ENCODE results near the gene RIC8A. TPM values are rescaled to one million over a fixed set of nuclear protein-coding genes. Genes with fewer than 3 reads are reported as not detected.
A peak's percentile ranks its signal among the peaks of the same experiment; 100 is the strongest.

Gene RIC8A
- total and polyA plus RNA-seq, 10 of the 15 experiments (the other 5 are each of a cell fraction or from before 2014, with no cell fraction given), result 10.4 to 157 (median 81.4) TPM

DNA sequence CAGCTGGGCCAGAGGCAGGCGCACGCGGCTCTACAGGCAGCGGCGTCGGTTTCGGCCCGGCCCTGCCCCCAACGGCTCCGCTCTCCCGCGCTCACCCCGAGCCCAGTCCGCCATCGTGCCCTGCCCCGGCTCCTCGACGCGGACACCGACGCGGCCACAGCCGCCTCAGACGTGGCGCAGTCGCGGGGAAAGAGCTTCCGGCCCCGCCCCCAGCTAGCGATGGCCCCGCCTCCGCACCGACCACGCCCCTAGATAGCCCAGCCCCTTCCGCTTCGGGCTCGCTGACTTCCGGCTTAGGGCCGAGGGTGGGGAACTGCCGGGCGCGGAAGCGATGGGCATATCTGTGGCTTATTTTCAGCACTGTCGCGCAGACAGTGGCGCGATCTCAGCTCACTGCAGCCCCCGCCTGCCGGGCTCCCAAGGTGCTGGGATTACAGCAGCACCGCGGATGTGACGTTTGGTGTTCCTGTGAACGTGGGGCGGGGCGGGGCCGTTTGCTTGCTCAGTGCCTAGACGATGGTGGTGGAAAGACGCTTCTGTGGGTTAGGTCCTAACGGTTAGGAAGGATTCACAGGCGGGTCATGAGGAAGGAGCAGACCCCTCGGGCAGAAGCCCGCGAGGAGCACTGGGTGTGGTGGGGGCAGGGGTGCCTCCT is at the start of gene RIC8A, which contains the start of gene BET1L (continued):
- TF ChIP-seq SPI1 (IDR thresholded peaks at IDR 0.05; ENCODE audit: borderline replicate concordance, insufficient read depth, low read depth, low read length), result peak; percentile 65; the same call in 1 of the 2 replicates
- TF ChIP-seq SIX5 (IDR thresholded peaks at IDR 0.05; ENCODE audit: low read depth, low read length, severe bottlenecking), result peak; percentile 31
- TF ChIP-seq KLF5 (IDR thresholded peaks at IDR 0.05; ENCODE audit: partially characterized antibody), result peak; percentile 76
- TF ChIP-seq RB1 (IDR thresholded peaks at IDR 0.05; ENCODE audit: borderline replicate concordance), result peak; percentile 70; the same call in 1 of the 2 replicates
- TF ChIP-seq, protein P1, sequence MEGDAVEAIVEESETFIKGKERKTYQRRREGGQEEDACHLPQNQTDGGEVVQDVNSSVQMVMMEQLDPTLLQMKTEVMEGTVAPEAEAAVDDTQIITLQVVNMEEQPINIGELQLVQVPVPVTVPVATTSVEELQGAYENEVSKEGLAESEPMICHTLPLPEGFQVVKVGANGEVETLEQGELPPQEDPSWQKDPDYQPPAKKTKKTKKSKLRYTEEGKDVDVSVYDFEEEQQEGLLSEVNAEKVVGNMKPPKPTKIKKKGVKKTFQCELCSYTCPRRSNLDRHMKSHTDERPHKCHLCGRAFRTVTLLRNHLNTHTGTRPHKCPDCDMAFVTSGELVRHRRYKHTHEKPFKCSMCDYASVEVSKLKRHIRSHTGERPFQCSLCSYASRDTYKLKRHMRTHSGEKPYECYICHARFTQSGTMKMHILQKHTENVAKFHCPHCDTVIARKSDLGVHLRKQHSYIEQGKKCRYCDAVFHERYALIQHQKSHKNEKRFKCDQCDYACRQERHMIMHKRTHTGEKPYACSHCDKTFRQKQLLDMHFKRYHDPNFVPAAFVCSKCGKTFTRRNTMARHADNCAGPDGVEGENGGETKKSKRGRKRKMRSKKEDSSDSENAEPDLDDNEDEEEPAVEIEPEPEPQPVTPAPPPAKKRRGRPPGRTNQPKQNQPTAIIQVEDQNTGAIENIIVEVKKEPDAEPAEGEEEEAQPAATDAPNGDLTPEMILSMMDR (IDR thresholded peaks at IDR 0.05 in 2 of 3, conservative IDR thresholded peaks at IDR 0.05 in 1 of 3; ENCODE audit: control insufficient read depth in 2 of 3, extremely low read depth in 1 of 3, insufficient read depth in 1 of 3, low read depth in 3 of 3, low read length in 3 of 3), result no peak
- 0 out of 2 replicates have a peak, but pooled peaks have one; percentile 42 for TF ChIP-seq SIN3A (IDR thresholded peaks at IDR 0.05; ENCODE audit: low read depth, low read length)
- TF ChIP-seq POLR2AphosphoS2 (IDR thresholded peaks at IDR 0.05; ENCODE audit: low read depth, low read length), result peak; percentile 94
- peak; percentile 63 for TF ChIP-seq ATF7 (IDR thresholded peaks at IDR 0.05; ENCODE audit: low read depth)
- no peak for TF ChIP-seq NFYA (IDR thresholded peaks at IDR 0.05; ENCODE audit: borderline replicate concordance, low read depth, low read length)
- TF ChIP-seq, protein P2, sequence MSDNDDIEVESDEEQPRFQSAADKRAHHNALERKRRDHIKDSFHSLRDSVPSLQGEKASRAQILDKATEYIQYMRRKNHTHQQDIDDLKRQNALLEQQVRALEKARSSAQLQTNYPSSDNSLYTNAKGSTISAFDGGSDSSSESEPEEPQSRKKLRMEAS (IDR thresholded peaks at IDR 0.05; ENCODE audit: low read depth, low read length), result 0 out of 2 replicates have a peak, but pooled peaks have one; percentile 80
- TF ChIP-seq SRF (IDR thresholded peaks at IDR 0.05; ENCODE audit: low read depth in 2 of 2, low read length in 2 of 2), result peak; percentile 47 to 70; a peak in 2 of 4 replicates
- TF ChIP-seq IRF4 (IDR thresholded peaks at IDR 0.05; ENCODE audit: low read depth, low read length), result no peak
- TF ChIP-seq, protein P3, sequence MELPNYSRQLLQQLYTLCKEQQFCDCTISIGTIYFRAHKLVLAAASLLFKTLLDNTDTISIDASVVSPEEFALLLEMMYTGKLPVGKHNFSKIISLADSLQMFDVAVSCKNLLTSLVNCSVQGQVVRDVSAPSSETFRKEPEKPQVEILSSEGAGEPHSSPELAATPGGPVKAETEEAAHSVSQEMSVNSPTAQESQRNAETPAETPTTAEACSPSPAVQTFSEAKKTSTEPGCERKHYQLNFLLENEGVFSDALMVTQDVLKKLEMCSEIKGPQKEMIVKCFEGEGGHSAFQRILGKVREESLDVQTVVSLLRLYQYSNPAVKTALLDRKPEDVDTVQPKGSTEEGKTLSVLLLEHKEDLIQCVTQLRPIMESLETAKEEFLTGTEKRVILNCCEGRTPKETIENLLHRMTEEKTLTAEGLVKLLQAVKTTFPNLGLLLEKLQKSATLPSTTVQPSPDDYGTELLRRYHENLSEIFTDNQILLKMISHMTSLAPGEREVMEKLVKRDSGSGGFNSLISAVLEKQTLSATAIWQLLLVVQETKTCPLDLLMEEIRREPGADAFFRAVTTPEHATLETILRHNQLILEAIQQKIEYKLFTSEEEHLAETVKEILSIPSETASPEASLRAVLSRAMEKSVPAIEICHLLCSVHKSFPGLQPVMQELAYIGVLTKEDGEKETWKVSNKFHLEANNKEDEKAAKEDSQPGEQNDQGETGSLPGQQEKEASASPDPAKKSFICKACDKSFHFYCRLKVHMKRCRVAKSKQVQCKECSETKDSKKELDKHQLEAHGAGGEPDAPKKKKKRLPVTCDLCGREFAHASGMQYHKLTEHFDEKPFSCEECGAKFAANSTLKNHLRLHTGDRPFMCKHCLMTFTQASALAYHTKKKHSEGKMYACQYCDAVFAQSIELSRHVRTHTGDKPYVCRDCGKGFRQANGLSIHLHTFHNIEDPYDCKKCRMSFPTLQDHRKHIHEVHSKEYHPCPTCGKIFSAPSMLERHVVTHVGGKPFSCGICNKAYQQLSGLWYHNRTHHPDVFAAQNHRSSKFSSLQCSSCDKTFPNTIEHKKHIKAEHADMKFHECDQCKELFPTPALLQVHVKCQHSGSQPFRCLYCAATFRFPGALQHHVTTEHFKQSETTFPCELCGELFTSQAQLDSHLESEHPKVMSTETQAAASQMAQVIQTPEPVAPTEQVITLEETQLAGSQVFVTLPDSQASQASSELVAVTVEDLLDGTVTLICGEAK (IDR thresholded peaks at IDR 0.05; ENCODE audit: borderline replicate concordance), result peak; percentile 93
- TF ChIP-seq, protein P4, sequence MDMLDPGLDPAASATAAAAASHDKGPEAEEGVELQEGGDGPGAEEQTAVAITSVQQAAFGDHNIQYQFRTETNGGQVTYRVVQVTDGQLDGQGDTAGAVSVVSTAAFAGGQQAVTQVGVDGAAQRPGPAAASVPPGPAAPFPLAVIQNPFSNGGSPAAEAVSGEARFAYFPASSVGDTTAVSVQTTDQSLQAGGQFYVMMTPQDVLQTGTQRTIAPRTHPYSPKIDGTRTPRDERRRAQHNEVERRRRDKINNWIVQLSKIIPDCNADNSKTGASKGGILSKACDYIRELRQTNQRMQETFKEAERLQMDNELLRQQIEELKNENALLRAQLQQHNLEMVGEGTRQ (IDR thresholded peaks at IDR 0.05; ENCODE audit: borderline replicate concordance, low read depth, low read length), result no peak
- TF ChIP-seq SUPT20H (IDR thresholded peaks at IDR 0.05; ENCODE audit: borderline replicate concordance, control insufficient read depth, low read depth, low read length), result no peak
- TF ChIP-seq HDGF (IDR thresholded peaks at IDR 0.05), result peak; percentile 94
- TF ChIP-seq PML (IDR thresholded peaks at IDR 0.05; ENCODE audit: low read length), result peak; percentile 89
- no peak for TF ChIP-seq BRCA1 (IDR thresholded peaks at IDR 0.05; ENCODE audit: low read depth, low read length)
- TF ChIP-seq, protein P5, sequence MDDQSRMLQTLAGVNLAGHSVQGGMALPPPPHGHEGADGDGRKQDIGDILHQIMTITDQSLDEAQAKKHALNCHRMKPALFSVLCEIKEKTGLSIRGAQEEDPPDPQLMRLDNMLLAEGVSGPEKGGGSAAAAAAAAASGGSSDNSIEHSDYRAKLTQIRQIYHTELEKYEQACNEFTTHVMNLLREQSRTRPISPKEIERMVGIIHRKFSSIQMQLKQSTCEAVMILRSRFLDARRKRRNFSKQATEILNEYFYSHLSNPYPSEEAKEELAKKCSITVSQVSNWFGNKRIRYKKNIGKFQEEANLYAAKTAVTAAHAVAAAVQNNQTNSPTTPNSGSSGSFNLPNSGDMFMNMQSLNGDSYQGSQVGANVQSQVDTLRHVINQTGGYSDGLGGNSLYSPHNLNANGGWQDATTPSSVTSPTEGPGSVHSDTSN (IDR thresholded peaks at IDR 0.05; ENCODE audit: insufficient replicate concordance, low read depth, low read length), result no peak
